HG03066 (cell line): ENCODE data around the gene KCNH1.

Experiments
- ATAC-seq: cut with Tn5 transposase; IDR thresholded peaks from one replicate; pipeline ENCODE4 v1.9.1; 2021; ENCODE audit warnings: low read depth; ENCODE audit not compliant: unreplicated experiment

Gene KCNH1

GRCh38 chr1:210883821-210884220 lies 250.1 kb downstream of the KCNH1 start:
- no peak for ATAC-seq

- ATAC-seq = no peak
These were observed 251.3 kb downstream of the KCNH1 start for GRCh38 chr1:210882414-210883221.

GRCh38 chr1:210878564-210878963 lies 255.4 kb downstream of the KCNH1 start:
- ATAC-seq = no peak

GRCh38 chr1:210876275-210876674 lies 257.7 kb downstream of the KCNH1 start:
- ATAC-seq = no peak

GRCh38 chr1:210866532-210866931 lies 267.4 kb downstream of the KCNH1 start:
- no peak for ATAC-seq

- no peak for ATAC-seq
These were observed 276.2 kb downstream of the KCNH1 start for GRCh38 chr1:210857705-210858104.

- ATAC-seq = no peak
These were observed 276.7 kb downstream of the KCNH1 start for GRCh38 chr1:210857146-210857663.

GRCh38 chr1:210855440-210855839 lies 278.5 kb downstream of the KCNH1 start:
- no peak for ATAC-seq

GRCh38 chr1:210853276-210853675 lies 280.7 kb downstream of the KCNH1 start:
- no peak for ATAC-seq

GRCh38 chr1:210850556-210850955 lies 283.4 kb downstream of the KCNH1 start:
- ATAC-seq = no peak

GRCh38 chr1:210848474-210848873 lies 285.5 kb downstream of the KCNH1 start:
- no peak for ATAC-seq

GRCh38 chr1:210841926-210842625 lies 291.9 kb downstream of the KCNH1 start:
- no peak for ATAC-seq

- no peak for ATAC-seq
These were observed 303.6 kb downstream of the KCNH1 start for GRCh38 chr1:210830034-210831028.

GRCh38 chr1:210828996-210829596 lies 304.9 kb downstream of the KCNH1 start:
- ATAC-seq = no peak

- no peak for ATAC-seq
These were observed 306.5 kb downstream of the KCNH1 start for GRCh38 chr1:210827481-210827880.

GRCh38 chr1:210826686-210827085 lies 307.3 kb downstream of the KCNH1 start:
- no peak for ATAC-seq

GRCh38 chr1:210822932-210823331 lies 311.0 kb downstream of the KCNH1 start:
- no peak for ATAC-seq

- ATAC-seq = no peak
These were observed 311.7 kb downstream of the KCNH1 start for GRCh38 chr1:210822241-210822640.

GRCh38 chr1:210821615-210822014 lies 312.3 kb downstream of the KCNH1 start:
- no peak for ATAC-seq

- no peak for ATAC-seq
These were observed 314.7 kb downstream of the KCNH1 start for GRCh38 chr1:210819266-210819665.
